ENCODE results near the gene STMN1. TPM values are rescaled to one million over a fixed set of nuclear protein-coding genes. Genes with fewer than 3 reads are reported as not detected.

The STMN1 gene
- total RNA-seq (2021; fragmentation: NEBNext Ultra II Directional; extraction: Animal tissue kit (Norgen Biotek cat#: 25700)): 561 and 564 TPM in 2 replicates
- 78.4 and 116 TPM in 2 replicates for polyA plus RNA-seq (2011; rRNA removed)
- polyA plus RNA-seq (2011; cell fraction: cytosol; rRNA removed): 189 TPM
- polyA plus RNA-seq (2011; cell fraction: nucleus; rRNA removed): 60.2 TPM
- polyA plus RNA-seq (2012, experiment 1 of 2): 352 to 483 TPM (median 373 TPM) in 4 replicates
- 113 TPM for polyA plus RNA-seq (2012, experiment 2 of 2)
- polyA plus RNA-seq (2013, experiment 1 of 2): 403 TPM
- 416 TPM for polyA plus RNA-seq (2013, experiment 2 of 2)
- 28.0 and 32.8 TPM in 2 replicates for polyA minus RNA-seq (2011; rRNA and poly(A)+ RNA removed)
- 51.4 TPM for polyA minus RNA-seq (2011; cell fraction: cytosol; rRNA and poly(A)+ RNA removed)
- 64.6 TPM for polyA minus RNA-seq (2011; cell fraction: nucleus; rRNA and poly(A)+ RNA removed)
- long read RNA-seq, experiment 1, transcript STMN1-206 (5 exons, 1,504 nt): major isoform, 149 of 585 reads
- long read RNA-seq, experiment 1, partial matches to known transcripts: 419 of 585 reads
- long read RNA-seq, experiment 1, other reads (novel, unspliced or antisense): 16 of 585 reads
- long read RNA-seq, experiment 2, transcript STMN1-203 (5 exons, 1,712 nt): minor isoform, 15 of 1,501 reads
- long read RNA-seq, experiment 2, transcript STMN1-206 (5 exons, 1,504 nt): major isoform, 1,436 of 1,501 reads
- long read RNA-seq, experiment 2, partial matches to known transcripts: 25 of 1,501 reads
- long read RNA-seq, experiment 2, other reads (novel, unspliced or antisense): 19 of 1,501 reads

DNA sequence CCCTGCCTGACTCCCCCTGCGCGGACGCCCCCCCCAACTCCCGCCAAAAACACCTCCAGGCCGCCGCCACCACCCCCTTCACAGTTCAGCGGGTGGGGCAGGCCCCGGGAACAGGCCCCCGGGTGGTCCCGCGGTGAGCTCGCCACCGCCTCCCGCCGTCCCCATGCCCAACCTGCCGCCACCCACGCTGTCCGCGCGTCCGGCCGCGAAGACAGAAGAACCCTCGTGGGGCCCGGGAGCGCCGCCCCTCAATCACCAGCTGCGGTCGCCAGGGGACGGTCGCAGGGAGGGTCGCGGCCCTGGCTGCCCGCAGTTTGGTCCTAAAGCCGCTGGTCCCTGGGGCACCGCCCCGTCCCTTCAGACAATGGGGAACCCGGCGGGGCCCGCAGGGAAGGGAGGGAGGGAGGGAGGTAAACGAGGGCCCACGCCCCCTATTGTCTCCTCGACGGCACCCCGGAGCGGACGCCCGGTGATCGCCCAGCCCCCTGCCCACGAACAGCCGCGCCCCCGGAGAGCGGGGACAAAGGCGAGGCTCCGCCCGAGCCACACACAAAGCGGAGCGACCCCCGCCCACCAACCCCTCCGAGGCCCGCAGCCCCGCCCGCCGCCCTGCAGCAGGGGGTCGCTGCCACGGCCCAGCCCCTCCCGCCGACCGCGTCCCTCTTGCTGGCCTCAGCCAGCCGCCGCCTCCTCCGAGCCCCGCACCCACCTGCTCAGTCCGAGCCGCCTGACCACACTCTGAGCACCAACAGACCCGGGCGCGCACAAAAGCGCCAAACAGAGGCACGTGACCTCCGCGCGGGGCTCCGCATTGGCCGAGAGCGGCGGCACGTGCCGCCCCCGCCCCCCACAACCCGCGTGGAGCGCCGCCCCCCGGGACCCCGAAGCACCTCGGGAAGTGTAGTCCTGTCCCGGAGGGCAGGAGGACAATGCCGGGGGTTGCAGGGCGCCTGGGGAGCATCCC is at the start of gene STMN1:
STMN1 (minus strand) TSS at position 740 of the 964 bp plus-strand sequence. CDS start 1,743 bp downstream, outside the sequence.
- Histone ChIP-seq H2AK5ac (ENCODE audit: low read depth, low read length) (no peak within 1 kb of the TSS), H3K4me3 (ENCODE audit: extremely low read depth in 1 of 4, insufficient read depth in 2 of 4, low read depth in 3 of 4, low read length in 4 of 4) (peak within 1 kb of the TSS; percentile 76 to 100 (median 93)), H3K4me1 (replicated peaks in 1 of 4; ENCODE audit: control insufficient read depth in 3 of 4, insufficient read depth in 4 of 4, low read length in 3 of 4) (peaks cover 5 to 11% (median 8%) of the 10 kb centered on the region in 4 experiments; a peak in 6 of 7 replicates), H3K36me3 (ENCODE audit: control insufficient read depth in 2 of 4, insufficient read depth in 4 of 4, low read length in 3 of 4) (peaks cover 11 to 29% (median 22%) of the 10 kb centered on the region in 4 experiments), H2BK20ac (ENCODE audit: low read length) (0 out of 2 replicates have a peak within 1 kb of the TSS, but pooled peaks have one; percentile 13), H2BK120ac (replicated peaks; ENCODE audit: low read depth, low read length) (peak within 1 kb of the TSS; percentile 38), H3K4ac (replicated peaks; ENCODE audit: insufficient read length, low read depth, low read length) (peak within 1 kb of the TSS; percentile 61), H3K14ac (ENCODE audit: insufficient read length) (no peak within 1 kb of the TSS), H3K18ac (ENCODE audit: extremely low read depth, low read length) (peak within 1 kb of the TSS; percentile 95; the same call in 1 of the 2 replicates), H4K5ac (ENCODE audit: insufficient read length, low read depth, low read length) (peak within 1 kb of the TSS; percentile 92), H3K56ac (replicated peaks; ENCODE audit: insufficient read length, low read depth, low read length) (peak within 1 kb of the TSS; percentile 47), H2AFZ (ENCODE audit: low read length) (peak within 1 kb of the TSS; percentile 17; the same call in 1 of the 2 replicates), H3K79me2 (ENCODE audit: control insufficient read depth in 1 of 2, insufficient read depth in 2 of 2, low read length in 2 of 2) (peaks cover 15 to 34% of the 10 kb centered on the region in 2 experiments), H3K27me3 (replicated peaks in 1 of 4; ENCODE audit: control insufficient read depth in 3 of 4, extremely low read depth in 1 of 4, insufficient read depth in 3 of 4, low read length in 3 of 4) (no peaks in the 10 kb centered on the region), H3K79me1 (ENCODE audit: low read depth, low read length) (no peaks in the 10 kb centered on the region), H3K9ac (replicated peaks in 1 of 4; ENCODE audit: extremely low read depth in 1 of 4, low read depth in 3 of 4, low read length in 3 of 4) (peak within 1 kb of the TSS; percentile 84 to 89 (median 87)), H3K27ac (ENCODE audit: low read depth, low read length) (peak within 1 kb of the TSS; percentile 83), H2BK5ac (ENCODE audit: low read depth, low read length) (peak within 1 kb of the TSS; percentile 79), H2BK15ac (ENCODE audit: low read length) (peak within 1 kb of the TSS; percentile 2; the same call in 1 of the 2 replicates), H3K9me3 (ENCODE audit: insufficient read depth in 2 of 2, low read depth in 1 of 2, low read length in 1 of 2) (no peaks in the 10 kb centered on the region), H4K8ac (ENCODE audit: extremely low read depth, insufficient read depth, low read length) (peak within 1 kb of the TSS; percentile 98), H4K91ac (replicated peaks; ENCODE audit: insufficient read length, low read length) (peak within 1 kb of the TSS; percentile 97), H3K4me2 (ENCODE audit: insufficient read depth in 1 of 2, low read depth in 2 of 2, low read length in 2 of 2) (peak within 1 kb of the TSS; percentile 93 to 95), H2BK12ac (ENCODE audit: low read depth, low read length) (peak within 1 kb of the TSS; percentile 70; the same call in 1 of the 2 replicates), H4K20me1 (replicated peaks in 1 of 2; ENCODE audit: control insufficient read depth in 1 of 2, insufficient read depth in 2 of 2, low read length in 2 of 2) (peaks cover 0 to 5% of the 10 kb centered on the region in 2 experiments), H3K23me2 (ENCODE audit: low read depth, low read length) (peaks cover 8% of the 10 kb centered on the region; the same call in 1 of the 2 replicates), H3K23ac (ENCODE audit: insufficient read length) (no peak within 1 kb of the TSS)
- ChIA-PET CTCF (ENCODE audit: partially characterized antibody) (interaction anchor here (0.7 to 16.4 kb wide), 4 partner anchors 12 to 90 kb away, joined by 3 to 330 read pairs (median 44); partner anchors contain the start of gene PAFAH2), POLR2A (ENCODE audit: partially characterized antibody) (interaction anchor here (0.6 to 6.4 kb wide), 16 partner anchors 9 to 123 kb away, joined by 3 to 51 read pairs (median 4); partner anchors contain the start of genes PAFAH2 and PAQR7)
- WGBS, 2 experiments (ENCODE audit: extremely low coverage in 1 of 2, insufficient coverage in 1 of 2, insufficient read length in 1 of 2, insufficient replicate concordance in 2 of 2, low coverage in 1 of 2, low lambda C conversion rate in 2 of 2, missing lambda C conversion rate in 1 of 2): 2% methylated on average over 57 of the region's 102 CpGs; no CpG with 5 or more reads in 1 of the 2 experiments
- FAIRE-seq (no peak), DNase-seq (ENCODE audit: low read depth in 1 of 2, low spot score in 2 of 2) (peak; percentile 93 to 94)
- TF ChIP-seq SAP30 (IDR thresholded peaks at IDR 0.05; ENCODE audit: insufficient read depth, insufficient replicate concordance, low read length): no peak
- TF ChIP-seq YY1 (IDR thresholded peaks at IDR 0.05; ENCODE audit: low read depth, low read length): no peak
- TF ChIP-seq KDM4A (IDR thresholded peaks at IDR 0.05; ENCODE audit: low read depth, low read length, severe bottlenecking): peak; percentile 38
- TF ChIP-seq, protein P1, sequence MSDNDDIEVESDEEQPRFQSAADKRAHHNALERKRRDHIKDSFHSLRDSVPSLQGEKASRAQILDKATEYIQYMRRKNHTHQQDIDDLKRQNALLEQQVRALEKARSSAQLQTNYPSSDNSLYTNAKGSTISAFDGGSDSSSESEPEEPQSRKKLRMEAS (IDR thresholded peaks at IDR 0.05): peak; percentile 91

All from H1 (cell line).